GM23338 (cell line): Measurements from ENCODE around the gene GPR31. TPM values are rescaled to one million over a fixed set of nuclear protein-coding genes. Genes with fewer than 3 reads are reported as not detected.
A peak's percentile ranks its signal among the peaks of the same experiment; 100 is the strongest.

ENCODE experiments used
- ATAC-seq: fragments of 200-7000 bp; cut with Tn5 transposase; 3 replicates; pipeline ENCODE4 v1.9.1; 2020
- DNase-seq: peaks from one replicate; pipeline ENCODE4 v3.0.0-alpha.2; 2015; ENCODE audit warnings: low spot score
- H2AFZ ChIP-seq: fragments of 200-600 bp; sonication (generic); 2 replicates; pipeline ENCODE4 v1.8.0; 2016; ENCODE audit warnings: antibody characterized with exemption, mild to moderate bottlenecking, moderate library complexity
- H3F3A ChIP-seq: fragments of 200-600 bp; sonication (generic); replicated peaks from 2 replicates; pipeline ENCODE4 v1.8.0; 2017; ENCODE audit warnings: antibody characterized with exemption, mixed run types, low read depth
- H3K27ac ChIP-seq: fragments of 200-600 bp; sonication (generic); 2 replicates; pipeline ENCODE4 v1.6.1; 2016; ENCODE audit warnings: low read depth
- H3K27me3 ChIP-seq: fragments of 200-600 bp; sonication (generic); 2 replicates; pipeline ENCODE4 v1.8.0; 2016; ENCODE audit warnings: mild to moderate bottlenecking, mixed run types, moderate library complexity; ENCODE audit not compliant: insufficient read depth
- H3K36me3 ChIP-seq: fragments of 200-600 bp; sonication (generic); 2 replicates; pipeline ENCODE4 v1.8.0; 2016; ENCODE audit warnings: mild to moderate bottlenecking; ENCODE audit not compliant: insufficient read depth
- H3K4me1 ChIP-seq: fragments of 200-600 bp; sonication (generic); 2 replicates; pipeline ENCODE4 v1.8.0; 2016; ENCODE audit warnings: mild to moderate bottlenecking, moderate library complexity; ENCODE audit not compliant: insufficient read depth
- H3K4me2 ChIP-seq: fragments of 200-600 bp; sonication (generic); 2 replicates; pipeline ENCODE4 v1.7.1; 2017; ENCODE audit warnings: mixed run types
- H3K4me3 ChIP-seq: fragments of 200-600 bp; sonication (generic); 2 replicates; pipeline ENCODE4 v1.6.1; 2016; ENCODE audit warnings: mixed run types
- H3K79me2 ChIP-seq: fragments of 200-600 bp; sonication (generic); replicated peaks from 2 replicates; pipeline ENCODE4 v1.8.0; 2017; ENCODE audit warnings: mild to moderate bottlenecking; ENCODE audit not compliant: insufficient read depth
- H3K9me2 ChIP-seq: fragments of 200-600 bp; sonication (generic); 2 replicates; pipeline ENCODE4 v1.8.0; 2017; ENCODE audit not compliant: insufficient read depth
- H4K20me1 ChIP-seq: fragments of 200-600 bp; sonication (generic); replicated peaks from 2 replicates; pipeline ENCODE4 v1.8.0; 2017; ENCODE audit warnings: mild to moderate bottlenecking; ENCODE audit not compliant: insufficient read depth
- H3K27ac Mint-ChIP-seq: 2 replicates; pipeline ENCODE4 v1.8.0; 2020; ENCODE audit warnings: inconsistent platforms, mild to moderate bottlenecking, moderate library complexity, mixed read lengths
- H3K27me3 Mint-ChIP-seq: 3 replicates; pipeline ENCODE4 v1.8.0; 2022; ENCODE audit warnings: low read depth, mild to moderate bottlenecking, moderate library complexity, mixed read lengths, inconsistent platforms; ENCODE audit not compliant: insufficient read depth, poor library complexity
- H3K36me3 Mint-ChIP-seq: 3 replicates; pipeline ENCODE4 v1.8.0; 2021; ENCODE audit warnings: low read depth, mild to moderate bottlenecking, inconsistent platforms, moderate library complexity, mixed read lengths
- H3K4me1 Mint-ChIP-seq: 3 replicates; pipeline ENCODE4 v1.8.0; 2020; ENCODE audit warnings: mild to moderate bottlenecking, inconsistent platforms, mixed read lengths
- H3K4me3 Mint-ChIP-seq: 3 replicates; pipeline ENCODE4 v1.8.0; 2021; ENCODE audit warnings: moderate library complexity, mild to moderate bottlenecking, inconsistent platforms, mixed read lengths
- H3K9me3 Mint-ChIP-seq: 3 replicates; pipeline ENCODE4 v1.8.0; 2020; ENCODE audit warnings: moderate library complexity, mild to moderate bottlenecking, inconsistent platforms, mixed read lengths
- EZH2 ChIP-seq: fragments of 200-600 bp; sonication (generic); IDR thresholded peaks from one replicate; pipeline ENCODE4 v1.8.0; 2017; ENCODE audit warnings: antibody characterized with exemption, mild to moderate bottlenecking, low read depth; ENCODE audit not compliant: unreplicated experiment
- EZH2phosphoT487 ChIP-seq: fragments of 200-600 bp; sonication (generic); IDR thresholded peaks from one replicate; pipeline ENCODE4 v1.8.1; 2018; ENCODE audit warnings: antibody characterized with exemption; ENCODE audit not compliant: unreplicated experiment
- JUNB ChIP-seq: IDR thresholded peaks from one replicate; pipeline ENCODE4 v1.6.1; 2016; ENCODE audit warnings: antibody characterized with exemption; ENCODE audit not compliant: unreplicated experiment
- NANOG ChIP-seq: IDR thresholded peaks from 2 replicates; pipeline ENCODE4 v1.6.1; 2016; ENCODE audit warnings: antibody characterized with exemption, borderline replicate concordance
- POLR2AphosphoS5 ChIP-seq: IDR thresholded peaks from 2 replicates; pipeline ENCODE4 v1.6.1; 2016; ENCODE audit warnings: antibody characterized with exemption, low read depth
- REST ChIP-seq: IDR thresholded peaks from one replicate; pipeline ENCODE4 v1.6.1; 2018; ENCODE audit warnings: antibody characterized with exemption; ENCODE audit not compliant: unreplicated experiment
- STAT1 ChIP-seq: IDR thresholded peaks from one replicate; pipeline ENCODE4 v1.6.1; 2016; ENCODE audit warnings: antibody characterized with exemption; ENCODE audit not compliant: unreplicated experiment
- ZNF114 ChIP-seq: fragments of 250-450 bp; sonication (Bioruptor Pico); IDR thresholded peaks from 2 replicates; pipeline ENCODE4 v1.5.0; 2020; ENCODE audit warnings: mild to moderate bottlenecking, moderate library complexity
- ZNF331 ChIP-seq: fragments of 250-450 bp; sonication (Bioruptor Pico); IDR thresholded peaks from 2 replicates; pipeline ENCODE4 v1.5.0; 2020; ENCODE audit warnings: low read depth, mild to moderate bottlenecking, moderate library complexity
- polyA plus RNA-seq: library from polyadenylated mRNA; unstranded; fragments of >200 nt; fragmentation: Nextera tagmentation; extraction: Ambion mirVana; gene quantifications from 2 replicates; pipeline ENCODE4 v1.2.1, GENCODE V29; 2016
- total RNA-seq: library from RNA; depleted of rRNA; stranded (reverse); fragments of >200 nt; shearing (Covaris generic); gene quantifications from 2 replicates; pipeline ENCODE4 v1.2.3, GENCODE V29; 2014
- TF ChIP-seq, protein P1 (sequence below): IDR thresholded peaks from 2 replicates; pipeline ENCODE4 v1.6.1; 2016; ENCODE audit warnings: antibody characterized with exemption
- TF ChIP-seq, protein P2 (sequence below), 2 experiments: fragments of 200-600 bp in 1 of 2; sonication (generic) in 1 of 2; conservative IDR thresholded peaks; 2 replicates each; pipeline versions ENCODE4 v1.5.1 to v1.6.1; 2016 to 2017; ENCODE audit warnings: antibody characterized with exemption in 2 of 2, low read depth in 2 of 2, mild to moderate bottlenecking in 2 of 2, moderate library complexity in 1 of 2

GPR31 gene
- total and polyA plus RNA-seq, 2 experiments from 2014 or later = not detected

GRCh38 chr6:167136376-167136775 lies 21.4 kb downstream of the GPR31 start (continued):
- TF ChIP-seq STAT1 = no peak
- TF ChIP-seq NANOG = no peak
- no peak for TF ChIP-seq EZH2phosphoT487

DNA sequence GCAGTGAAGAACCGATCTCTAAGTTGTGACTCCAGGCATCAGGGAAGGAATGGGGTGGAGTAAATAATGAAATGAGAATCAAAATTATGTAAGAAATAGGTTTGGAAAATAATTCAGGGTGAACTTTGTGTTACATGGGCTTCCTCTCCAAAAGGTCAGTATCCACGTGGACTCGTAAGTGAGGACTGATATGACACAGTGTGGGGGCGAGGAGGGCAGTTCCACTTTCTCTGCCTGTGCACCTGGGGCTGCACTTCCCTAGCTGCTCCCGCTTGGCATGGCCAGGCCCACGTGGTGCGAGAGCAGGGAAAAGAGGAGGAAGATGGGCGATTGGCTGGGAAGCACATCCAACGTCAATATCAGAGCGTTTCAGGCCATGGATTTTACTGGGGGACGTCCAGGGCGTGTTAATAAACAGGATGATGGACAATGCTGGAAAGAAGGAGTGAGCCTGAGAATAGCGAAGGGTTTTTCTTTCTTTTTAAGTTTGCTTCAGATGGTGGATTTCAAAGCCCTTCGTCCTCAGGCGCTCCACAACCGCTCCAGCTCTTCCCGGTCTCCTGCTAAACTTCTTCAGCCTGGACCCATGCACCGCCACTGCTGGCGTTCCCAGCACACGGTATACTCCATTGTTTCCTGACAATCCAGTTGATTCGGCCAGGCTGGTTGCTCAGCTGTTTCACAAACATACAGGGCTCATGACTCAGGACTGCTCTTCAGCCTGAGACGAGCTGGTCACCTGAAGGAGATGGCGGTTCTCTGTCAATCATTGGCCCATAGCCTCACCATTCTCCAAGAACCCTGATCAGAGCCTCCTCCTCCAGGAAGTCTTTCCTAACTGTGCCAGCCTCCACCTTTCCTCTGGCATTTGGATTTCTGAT lies 23.1 kb downstream of the GPR31 start:
- Histone ChIP-seq H3K27ac (no peak overlapping the region), H3K4me2 (no peak overlapping the region), H3K79me2 (no peaks in the 10 kb centered on the region; the same call in 1 of the 2 replicates), H3K36me3 (no peaks in the 10 kb centered on the region), H3K4me3 (no peak overlapping the region), H3F3A (no peaks in the 10 kb centered on the region), H3K27me3 (no peaks in the 10 kb centered on the region), H3K9me2 (no peaks in the 10 kb centered on the region), H4K20me1 (no peaks in the 10 kb centered on the region), H2AFZ (0 out of 2 replicates have a peak overlapping the region, but pooled peaks have one; percentile 69), H3K4me1 (peaks cover 8% of the 10 kb centered on the region)
- Mint-ChIP-seq H3K27me3 (no peaks in the 10 kb centered on the region), H3K4me1 (peaks cover 6% of the 10 kb centered on the region; the same call in 2 of the 3 replicates), H3K36me3 (no peaks in the 10 kb centered on the region), H3K4me3 (no peak overlapping the region), H3K9me3 (no peaks in the 10 kb centered on the region), H3K27ac (no peak overlapping the region)
- ATAC-seq (no peak), DNase-seq (no peak)
- no peak for TF ChIP-seq ZNF331 (CRISPR knock-in tag)
- TF ChIP-seq ZNF114 (CRISPR knock-in tag) = no peak
- no peak for TF ChIP-seq JUNB
- no peak for TF ChIP-seq NANOG
- TF ChIP-seq POLR2AphosphoS5 = no peak
- TF ChIP-seq, protein P1, sequence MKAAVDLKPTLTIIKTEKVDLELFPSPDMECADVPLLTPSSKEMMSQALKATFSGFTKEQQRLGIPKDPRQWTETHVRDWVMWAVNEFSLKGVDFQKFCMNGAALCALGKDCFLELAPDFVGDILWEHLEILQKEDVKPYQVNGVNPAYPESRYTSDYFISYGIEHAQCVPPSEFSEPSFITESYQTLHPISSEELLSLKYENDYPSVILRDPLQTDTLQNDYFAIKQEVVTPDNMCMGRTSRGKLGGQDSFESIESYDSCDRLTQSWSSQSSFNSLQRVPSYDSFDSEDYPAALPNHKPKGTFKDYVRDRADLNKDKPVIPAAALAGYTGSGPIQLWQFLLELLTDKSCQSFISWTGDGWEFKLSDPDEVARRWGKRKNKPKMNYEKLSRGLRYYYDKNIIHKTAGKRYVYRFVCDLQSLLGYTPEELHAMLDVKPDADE = no peak
- no peak for TF ChIP-seq EZH2phosphoT487
- no peak for TF ChIP-seq REST
- no peak for TF ChIP-seq EZH2
- TF ChIP-seq, protein P2, sequence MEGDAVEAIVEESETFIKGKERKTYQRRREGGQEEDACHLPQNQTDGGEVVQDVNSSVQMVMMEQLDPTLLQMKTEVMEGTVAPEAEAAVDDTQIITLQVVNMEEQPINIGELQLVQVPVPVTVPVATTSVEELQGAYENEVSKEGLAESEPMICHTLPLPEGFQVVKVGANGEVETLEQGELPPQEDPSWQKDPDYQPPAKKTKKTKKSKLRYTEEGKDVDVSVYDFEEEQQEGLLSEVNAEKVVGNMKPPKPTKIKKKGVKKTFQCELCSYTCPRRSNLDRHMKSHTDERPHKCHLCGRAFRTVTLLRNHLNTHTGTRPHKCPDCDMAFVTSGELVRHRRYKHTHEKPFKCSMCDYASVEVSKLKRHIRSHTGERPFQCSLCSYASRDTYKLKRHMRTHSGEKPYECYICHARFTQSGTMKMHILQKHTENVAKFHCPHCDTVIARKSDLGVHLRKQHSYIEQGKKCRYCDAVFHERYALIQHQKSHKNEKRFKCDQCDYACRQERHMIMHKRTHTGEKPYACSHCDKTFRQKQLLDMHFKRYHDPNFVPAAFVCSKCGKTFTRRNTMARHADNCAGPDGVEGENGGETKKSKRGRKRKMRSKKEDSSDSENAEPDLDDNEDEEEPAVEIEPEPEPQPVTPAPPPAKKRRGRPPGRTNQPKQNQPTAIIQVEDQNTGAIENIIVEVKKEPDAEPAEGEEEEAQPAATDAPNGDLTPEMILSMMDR (conservative IDR thresholded peaks at IDR 0.05; ENCODE audit: low read depth in 2 of 2) = no peak
